H1 (cell line): Measurements from ENCODE around the gene KRT4. TPM values are rescaled to one million over a fixed set of nuclear protein-coding genes. Genes with fewer than 3 reads are reported as not detected.

Experiments
- BCL11A ChIP-seq, 2 experiments: IDR thresholded peaks; one replicate each; pipeline ENCODE4 v1.6.1; 2011; ENCODE audit warnings: low read depth in 2 of 2, low read length in 2 of 2, mild to moderate bottlenecking in 2 of 2
- CHD7 ChIP-seq: fragments of 300-600 bp; sonication (generic); IDR thresholded peaks from 2 replicates; pipeline ENCODE4 v1.7.1; 2012; ENCODE audit warnings: low read length, moderate library complexity, mild to moderate bottlenecking, inconsistent platforms; ENCODE audit not compliant: insufficient replicate concordance
- JUN ChIP-seq: IDR thresholded peaks from 2 replicates; pipeline ENCODE4 v1.6.1; 2011; ENCODE audit warnings: low read depth, mild to moderate bottlenecking, improper control_type of control experiment, low read length
- MAFK ChIP-seq: IDR thresholded peaks from 2 replicates; pipeline ENCODE4 v1.6.1; 2012; ENCODE audit warnings: low read depth, mild to moderate bottlenecking, improper control_type of control experiment, low read length
- POLR2A ChIP-seq, 2 experiments: IDR thresholded peaks; 1 replicate in 1 of 2; 2 replicates in 1 of 2; pipeline ENCODE4 v1.6.1; 2011; ENCODE audit warnings: low read depth in 2 of 2, low read length in 2 of 2, mild to moderate bottlenecking in 2 of 2; ENCODE audit errors: control extremely low read depth in 1 of 2
- SIN3A ChIP-seq, 2 experiments: IDR thresholded peaks in 1 of 2; conservative IDR thresholded peaks in 1 of 2; 2 replicates each; pipeline ENCODE4 v1.6.1; 2011 to 2012; ENCODE audit warnings: low read length in 2 of 2, improper control_type of control experiment in 1 of 2, low read depth in 1 of 2, mild to moderate bottlenecking in 1 of 2
- polyA plus RNA-seq, 7 experiments: library from polyadenylated mRNA; depleted of rRNA in 3 of 7; stranded (reverse) in 5 of 7; unstranded in 2 of 7; fragments of >200 nt in 5 of 7; fragments of 200-250 nt in 2 of 7; gene quantifications; 1 replicate in 5 of 7; 2 replicates in 1 of 7; 4 replicates in 1 of 7; pipeline versions ENCODE4 v1.2.1 to v1.2.3, GENCODE V29; 2011 to 2013; ENCODE audit warnings: missing spikeins in 2 of 7, mixed read lengths in 2 of 7
- total RNA-seq: library from RNA; stranded (reverse); fragmentation: NEBNext Ultra II Directional; extraction: Animal tissue kit (Norgen Biotek cat#: 25700); gene quantifications from 2 replicates; pipeline ENCODE4 v1.2.1, GENCODE V29; 2021

The KRT4 gene
- total and polyA plus RNA-seq, 2 of the 8 experiments (the other 6 are each of a cell fraction or from before 2014, with no cell fraction given), result not detected

- TF ChIP-seq SIN3A (conservative IDR thresholded peaks at IDR 0.05 in 1 of 2, IDR thresholded peaks at IDR 0.05 in 1 of 2; ENCODE audit: low read depth in 1 of 2, low read length in 2 of 2) (no peak), JUN (no peak), CHD7 (no peak), POLR2A (IDR thresholded peaks at IDR 0.05; ENCODE audit: control extremely low read depth in 1 of 2, low read depth in 2 of 2, low read length in 2 of 2) (no peak), BCL11A (IDR thresholded peaks at IDR 0.05; ENCODE audit: low read depth in 2 of 2, low read length in 2 of 2) (no peak), MAFK (no peak)
These were observed 49.9 kb downstream of the KRT4 start (continued) for GRCh38 chr12:52763991-52764390.
